GM18526 (cell line): ENCODE measurements around the gene CTNNA1.

Experiments
- POLR2A ChIP-seq: IDR thresholded peaks from 3 replicates; pipeline ENCODE4 v1.6.1; 2011; ENCODE audit not compliant: insufficient read length; ENCODE audit errors: extremely low read depth

CTNNA1 gene

GRCh38 chr5:138974227-138975063, 221.2 kb downstream of the CTNNA1 start:
- TF ChIP-seq POLR2A = no peak

GRCh38 chr5:138975098-138975847, 222.0 kb downstream of the CTNNA1 start:
- TF ChIP-seq POLR2A = no peak

GRCh38 chr5:138978080-138978479, 224.9 kb downstream of the CTNNA1 start:
- TF ChIP-seq POLR2A = no peak

DNA sequence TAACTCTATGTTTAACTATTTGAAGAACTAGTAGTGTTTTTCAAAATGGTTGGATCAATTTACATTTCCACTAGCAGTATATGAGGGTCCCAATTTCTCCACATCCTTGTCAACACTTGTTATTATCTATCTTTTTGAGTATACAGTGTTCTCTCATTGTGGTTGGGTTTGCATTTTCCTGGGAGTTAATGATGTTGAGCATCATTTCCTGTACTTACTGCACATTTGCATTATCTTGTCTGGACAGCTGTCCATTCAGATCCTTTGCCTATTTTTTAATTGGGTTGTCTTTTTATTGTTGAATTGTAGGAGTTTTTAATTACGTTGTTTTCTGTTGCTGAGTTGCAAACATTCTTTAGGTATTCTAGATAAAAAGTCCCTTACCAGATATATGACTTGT, 225.4 kb downstream of the CTNNA1 start:
- TF ChIP-seq POLR2A = no peak

- no peak for TF ChIP-seq POLR2A
These were observed 226.6 kb downstream of the CTNNA1 start for GRCh38 chr5:138979684-138980280.

- TF ChIP-seq POLR2A = no peak
These were observed 227.2 kb downstream of the CTNNA1 start for GRCh38 chr5:138980441-138980840.

- TF ChIP-seq POLR2A = no peak
These were observed 227.9 kb downstream of the CTNNA1 start for GRCh38 chr5:138981131-138981530.

- no peak for TF ChIP-seq POLR2A
These were observed 228.4 kb downstream of the CTNNA1 start for GRCh38 chr5:138981586-138981985.

DNA sequence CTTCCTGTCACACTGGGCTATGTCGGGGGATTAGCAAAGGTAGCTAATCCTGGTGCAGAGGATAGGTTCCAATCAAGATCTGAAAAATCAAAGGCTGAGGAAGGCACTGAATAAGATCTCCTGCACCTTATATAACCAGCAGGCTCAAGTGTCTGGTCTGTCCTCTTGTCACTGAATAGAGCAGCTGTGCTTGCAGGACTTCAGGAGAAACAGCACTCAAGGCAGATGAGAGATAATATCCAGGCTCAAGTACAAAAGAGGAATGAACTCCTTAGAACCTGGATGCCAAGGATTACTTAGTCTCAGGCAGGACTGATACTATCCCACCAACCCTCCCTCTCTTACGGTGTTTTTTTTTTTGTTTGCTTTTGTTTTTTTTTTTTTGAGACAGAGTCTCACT, 230.8 kb downstream of the CTNNA1 start:
- no peak for TF ChIP-seq POLR2A
